ENCODE data around the gene TAF1D.

GRCh38 chr11:93694557-93694956, 46.7 kb downstream of the TAF1D start:
- TF ChIP-seq CTCF (IDR thresholded peaks at IDR 0.05) (no peak), SIN3A (IDR thresholded peaks at IDR 0.05; ENCODE audit: borderline replicate concordance, insufficient read depth, low read depth, low read length) (no peak), REST (IDR thresholded peaks at IDR 0.05; ENCODE audit: insufficient read depth in 1 of 2, low read depth in 2 of 2, low read length in 1 of 2) (no peak), POLR2AphosphoS5 (IDR thresholded peaks at IDR 0.05; ENCODE audit: low read depth, low read length) (no peak), TCF7L2 (IDR thresholded peaks at IDR 0.05; ENCODE audit: low read depth, low read length) (no peak)
